Measurements from ENCODE around the gene NR5A1. TPM values are rescaled to one million over a fixed set of nuclear protein-coding genes. Genes with fewer than 3 reads are reported as not detected.

Gene NR5A1
- total RNA-seq, 1 experiment from 2014 or later, result 0.09 TPM

DNA sequence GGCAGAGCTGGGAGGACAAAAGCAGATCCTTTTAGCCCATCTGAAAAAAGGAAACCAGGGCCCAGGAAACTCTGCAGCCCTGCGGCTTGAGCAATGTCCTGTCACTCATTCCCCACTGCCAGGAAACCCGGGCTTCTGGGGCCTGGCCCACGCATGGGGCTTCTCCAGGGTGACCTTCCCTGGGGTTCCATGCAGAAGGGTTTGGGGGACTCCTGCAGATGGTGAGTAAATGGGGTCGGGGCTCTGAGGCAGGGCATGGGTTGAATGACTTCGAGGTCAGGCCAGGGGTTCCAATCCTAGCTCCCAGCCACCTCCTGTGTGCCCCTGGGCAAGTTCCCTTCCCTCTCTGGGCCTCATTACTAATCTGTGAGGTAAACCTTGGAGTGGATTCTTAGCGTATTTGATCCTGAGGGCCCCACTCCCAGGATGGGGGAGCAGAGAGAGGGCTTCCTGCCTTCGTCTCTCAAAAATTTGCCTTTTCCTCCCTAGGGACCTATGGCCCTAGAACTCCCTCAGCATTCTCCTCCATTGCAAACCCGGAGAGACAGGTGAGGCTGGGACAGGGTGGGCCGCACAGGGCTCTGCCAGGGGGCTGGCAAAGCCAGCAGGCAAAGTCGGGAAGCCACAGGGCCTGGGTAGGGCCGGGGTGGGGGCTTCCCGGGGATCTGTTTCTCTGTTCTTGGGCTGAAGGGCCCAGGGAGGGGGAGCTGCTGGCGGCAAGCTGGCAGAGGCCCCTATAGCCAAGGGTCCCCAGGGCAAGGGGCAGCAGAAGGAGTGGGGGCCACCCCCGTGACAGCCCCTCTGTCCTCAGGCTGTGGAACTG is 31.1 kb downstream of the NR5A1 start:
- DNase-seq, result no peak
- ChIA-PET POLR2A (no interaction called here), CTCF (no interaction called here)
- TF ChIP-seq, protein P1, sequence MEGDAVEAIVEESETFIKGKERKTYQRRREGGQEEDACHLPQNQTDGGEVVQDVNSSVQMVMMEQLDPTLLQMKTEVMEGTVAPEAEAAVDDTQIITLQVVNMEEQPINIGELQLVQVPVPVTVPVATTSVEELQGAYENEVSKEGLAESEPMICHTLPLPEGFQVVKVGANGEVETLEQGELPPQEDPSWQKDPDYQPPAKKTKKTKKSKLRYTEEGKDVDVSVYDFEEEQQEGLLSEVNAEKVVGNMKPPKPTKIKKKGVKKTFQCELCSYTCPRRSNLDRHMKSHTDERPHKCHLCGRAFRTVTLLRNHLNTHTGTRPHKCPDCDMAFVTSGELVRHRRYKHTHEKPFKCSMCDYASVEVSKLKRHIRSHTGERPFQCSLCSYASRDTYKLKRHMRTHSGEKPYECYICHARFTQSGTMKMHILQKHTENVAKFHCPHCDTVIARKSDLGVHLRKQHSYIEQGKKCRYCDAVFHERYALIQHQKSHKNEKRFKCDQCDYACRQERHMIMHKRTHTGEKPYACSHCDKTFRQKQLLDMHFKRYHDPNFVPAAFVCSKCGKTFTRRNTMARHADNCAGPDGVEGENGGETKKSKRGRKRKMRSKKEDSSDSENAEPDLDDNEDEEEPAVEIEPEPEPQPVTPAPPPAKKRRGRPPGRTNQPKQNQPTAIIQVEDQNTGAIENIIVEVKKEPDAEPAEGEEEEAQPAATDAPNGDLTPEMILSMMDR (IDR thresholded peaks at IDR 0.05; ENCODE audit: insufficient read depth in 1 of 2, low read depth in 1 of 2, low read length in 1 of 2, severe bottlenecking in 1 of 2, unreplicated experiment in 1 of 2), result no peak
- Histone ChIP-seq H3K36me3 (ENCODE audit: control insufficient read depth, insufficient read depth, low read length) (no peaks in the 10 kb centered on the region), H3K4me3 (ENCODE audit: low read depth, low read length) (no peak overlapping the region), H3K9me3 (no peaks in the 10 kb centered on the region), H3K4me1 (peaks cover 8% of the 10 kb centered on the region; the same call in 1 of the 2 replicates), H3K27me3 (replicated peaks; ENCODE audit: control insufficient read depth, insufficient read depth, low read length) (no peaks in the 10 kb centered on the region)
- intact Hi-C loops (cut with micrococcal nuclease; ENCODE audit: unreplicated experiment), result no loop called here
- Mint-ChIP-seq H3K27ac (ENCODE audit: unreplicated experiment) (no peak overlapping the region), H3K4me3 (ENCODE audit: unreplicated experiment) (no peak overlapping the region), H3K9me3 (ENCODE audit: unreplicated experiment) (no peaks in the 10 kb centered on the region), H3K4me1 (ENCODE audit: low read depth, unreplicated experiment) (no peaks in the 10 kb centered on the region), H3K27me3 (ENCODE audit: insufficient read depth, unreplicated experiment) (peaks cover 4% of the 10 kb centered on the region), H3K36me3 (ENCODE audit: insufficient read depth, unreplicated experiment) (no peaks in the 10 kb centered on the region)
- no TSS peak for BruUV-seq (replicated peaks)

DNA sequence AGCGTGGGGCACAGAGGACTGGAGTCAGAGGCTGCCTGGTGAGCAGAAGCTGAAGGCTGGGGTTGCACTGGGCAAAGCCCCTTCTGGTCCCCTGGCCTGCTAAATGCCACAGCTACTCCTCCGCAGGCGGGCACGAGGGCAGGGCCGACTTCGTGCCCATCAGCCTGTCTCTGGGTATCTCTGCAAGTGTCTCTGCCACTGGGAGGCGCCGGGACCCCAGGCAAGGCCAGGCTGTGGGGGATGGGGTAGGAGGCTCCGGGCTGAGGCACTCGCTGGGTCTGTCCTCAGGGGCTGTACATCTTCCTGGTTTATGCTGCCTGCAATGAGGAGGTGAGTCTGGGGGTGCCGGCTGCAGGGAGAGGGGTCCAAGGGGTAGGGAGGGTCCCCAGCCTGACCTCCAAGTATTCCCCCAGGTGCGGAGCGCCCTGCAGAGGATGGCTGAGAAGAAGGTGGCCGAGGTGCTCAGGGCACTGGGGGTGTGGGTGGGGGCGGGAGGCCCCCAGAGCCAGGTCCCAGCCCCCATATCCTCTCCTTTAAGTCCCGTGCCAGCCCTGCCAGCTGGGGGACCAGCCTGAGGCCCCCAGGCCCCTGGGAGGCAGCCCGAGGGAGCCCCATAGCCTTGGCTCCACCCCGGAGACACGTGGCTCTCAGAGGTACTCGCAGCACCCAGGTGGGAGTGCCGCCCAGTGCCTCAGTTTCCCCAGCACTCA is 31.9 kb downstream of the NR5A1 start:
- BruUV-seq (replicated peaks), result no TSS peak
- Histone ChIP-seq H3K27me3 (replicated peaks; ENCODE audit: control insufficient read depth, insufficient read depth, low read length) (no peaks in the 10 kb centered on the region), H3K36me3 (ENCODE audit: control insufficient read depth, insufficient read depth, low read length) (no peaks in the 10 kb centered on the region), H3K4me3 (ENCODE audit: low read depth, low read length) (no peak overlapping the region), H3K4me1 (peaks cover 7% of the 10 kb centered on the region; the same call in 1 of the 2 replicates), H3K9me3 (no peaks in the 10 kb centered on the region)
- ChIA-PET CTCF (interaction anchor here (0.8 kb wide), 1 partner anchor 61 kb away, joined by 3 read pairs; no protein-coding TSS in a partner anchor), POLR2A (interaction anchor here (0.5 kb wide), 1 partner anchor 47 kb away, joined by 5 read pairs; no protein-coding TSS in a partner anchor)
- Mint-ChIP-seq H3K4me3 (ENCODE audit: unreplicated experiment) (no peak overlapping the region), H3K36me3 (ENCODE audit: insufficient read depth, unreplicated experiment) (no peaks in the 10 kb centered on the region), H3K4me1 (ENCODE audit: low read depth, unreplicated experiment) (no peaks in the 10 kb centered on the region), H3K9me3 (ENCODE audit: unreplicated experiment) (no peaks in the 10 kb centered on the region), H3K27me3 (ENCODE audit: insufficient read depth, unreplicated experiment) (peaks cover 4% of the 10 kb centered on the region), H3K27ac (ENCODE audit: unreplicated experiment) (no peak overlapping the region)
- intact Hi-C loops (cut with micrococcal nuclease; ENCODE audit: unreplicated experiment), result no loop called here
- TF ChIP-seq, protein P1 (IDR thresholded peaks at IDR 0.05; ENCODE audit: insufficient read depth in 1 of 2, low read depth in 1 of 2, low read length in 1 of 2, severe bottlenecking in 1 of 2, unreplicated experiment in 1 of 2), result no peak
- no peak for DNase-seq

DNA sequence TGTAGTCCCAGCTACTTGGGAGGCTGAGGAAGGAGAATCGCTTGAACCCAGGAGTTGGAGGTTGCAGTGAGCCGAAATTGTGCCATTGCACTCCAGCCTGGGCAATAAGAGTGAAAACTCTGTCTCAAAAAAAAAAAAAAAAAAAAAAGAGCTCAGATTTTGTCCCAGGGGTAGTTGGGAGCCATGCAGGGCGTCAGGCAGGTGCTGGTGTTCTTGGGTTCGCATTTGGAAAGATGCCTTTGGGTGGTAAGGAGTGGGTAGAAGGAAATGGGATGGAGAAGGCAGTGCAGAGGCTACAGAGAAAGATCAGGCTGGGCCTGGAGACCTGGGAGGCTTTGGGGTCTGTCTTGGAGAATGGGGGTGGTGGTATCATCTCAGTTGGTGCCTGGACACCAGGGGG is 33.0 kb downstream of the NR5A1 start:
- Mint-ChIP-seq H3K36me3 (ENCODE audit: insufficient read depth, unreplicated experiment) (no peaks in the 10 kb centered on the region), H3K4me3 (ENCODE audit: unreplicated experiment) (no peak overlapping the region), H3K27me3 (ENCODE audit: insufficient read depth, unreplicated experiment) (peaks cover 4% of the 10 kb centered on the region), H3K27ac (ENCODE audit: unreplicated experiment) (no peak overlapping the region), H3K9me3 (ENCODE audit: unreplicated experiment) (no peaks in the 10 kb centered on the region), H3K4me1 (ENCODE audit: low read depth, unreplicated experiment) (no peaks in the 10 kb centered on the region)
- no peaks in the 10 kb centered on the region for H3K9me3 ChIP-seq
- ChIA-PET POLR2A (no interaction called here), CTCF (interaction anchor here (0.6 to 0.8 kb wide), 3 partner anchors 22 to 927 kb away, joined by 3 read pairs; no protein-coding TSS in a partner anchor)
- intact Hi-C loops (cut with micrococcal nuclease; ENCODE audit: unreplicated experiment), result no loop called here
- no peaks in the 10 kb centered on the region for H3K36me3 ChIP-seq (ENCODE audit: control insufficient read depth, insufficient read depth, low read length)
- TF ChIP-seq, protein P1 (IDR thresholded peaks at IDR 0.05; ENCODE audit: insufficient read depth in 1 of 2, low read depth in 1 of 2, low read length in 1 of 2, severe bottlenecking in 1 of 2, unreplicated experiment in 1 of 2), result no peak
- DNase-seq, result no peak
- H3K4me3 ChIP-seq (ENCODE audit: low read depth, low read length), result no peak overlapping the region
- H3K27me3 ChIP-seq (replicated peaks; ENCODE audit: control insufficient read depth, insufficient read depth, low read length), result no peaks in the 10 kb centered on the region
- peaks cover 5% of the 10 kb centered on the region; the same call in 1 of the 2 replicates for H3K4me1 ChIP-seq
- no TSS peak for BruUV-seq (replicated peaks)

Measured in Caco-2 (cell line).